GM19238 (cell line): ENCODE data around the gene GARIN5B.

Experiments used
- DNase-seq: peaks from one replicate; pipeline ENCODE4 v3.0.0; 2011; ENCODE audit warnings: low spot score; ENCODE audit not compliant: insufficient read length

GARIN5B gene

GRCh38 chr19:55389386-55390317 is 26.6 kb upstream of the GARIN5B start:
- no peak for DNase-seq

- DNase-seq: no peak
Observed at GRCh38 chr19:55387736-55388497, 24.9 kb upstream of the GARIN5B start.

- DNase-seq: no peak
Observed at GRCh38 chr19:55386493-55386971, 23.5 kb upstream of the GARIN5B start.

- DNase-seq: peak; percentile 97
Observed at GRCh38 chr19:55385724-55386492, 22.8 kb upstream of the GARIN5B start, which contains the start of gene RPL28. Gene RPL28 (plus strand): TSS chr19:55385932. CDS start chr19:55386358, 426 bp downstream.

GRCh38 chr19:55384920-55385723 is 22.1 kb upstream of the GARIN5B start:
- peak; percentile 93 for DNase-seq

- DNase-seq: no peak
Observed at GRCh38 chr19:55384131-55384919, 21.3 kb upstream of the GARIN5B start, which contains the start of gene TMEM238. Gene TMEM238 (minus strand): TSS chr19:55384292. CDS start chr19:55384259, 33 bp downstream.

- peak; percentile 82 for DNase-seq
Observed at GRCh38 chr19:55383279-55384130, 20.4 kb upstream of the GARIN5B start.

- no peak for DNase-seq
Observed at GRCh38 chr19:55382522-55383054, 19.5 kb upstream of the GARIN5B start.

- DNase-seq: no peak
Observed at GRCh38 chr19:55382013-55382412, 19.0 kb upstream of the GARIN5B start.

- no peak for DNase-seq
Observed at GRCh38 chr19:55379174-55379573, 16.1 kb upstream of the GARIN5B start.

GRCh38 chr19:55377356-55378131 is 14.5 kb upstream of the GARIN5B start:
- DNase-seq: no peak

- no peak for DNase-seq
Observed at GRCh38 chr19:55376241-55376933, 13.3 kb upstream of the GARIN5B start, which contains the start of gene TMEM190. Gene TMEM190 (plus strand): TSS chr19:55376826. CDS start chr19:55376854, 28 bp downstream.

GRCh38 chr19:55373993-55374757 is 11.1 kb upstream of the GARIN5B start:
- DNase-seq: no peak

- no peak for DNase-seq
Observed at GRCh38 chr19:55373306-55373992, 10.4 kb upstream of the GARIN5B start.

- DNase-seq: no peak
Observed at GRCh38 chr19:55372316-55373081, 9.4 kb upstream of the GARIN5B start.
